Muscle of back (tissue), 11 donors: ENCODE results near the gene CARS1. TPM values are rescaled to one million over a fixed set of nuclear protein-coding genes. Genes with fewer than 3 reads are reported as not detected.

Experiments
- DNase-seq, 3 donors: peaks; one replicate each; pipeline versions ENCODE4 v3.0.0 to v3.0.0-alpha.2; 2013
- polyA plus RNA-seq, 10 donors: library from polyadenylated mRNA; unstranded; fragments of 120-200 nt; gene quantifications; one replicate each; pipeline ENCODE4 v1.2.1, GENCODE V29; 2013; ENCODE audit not compliant: insufficient read length in 10 of 10

Gene CARS1
- polyA plus RNA-seq, 10 donors = 20.0 to 25.9 (median 21.3) TPM

- DNase-seq = peak; percentile 96 to 99 (median 98)
Observed at GRCh38 chr11:2992234-2992996, 64.8 kb downstream of the CARS1 start, which contains the start of gene NAP1L4. TSS of gene NAP1L4 (minus strand) at chr11:2992329. CDS start at chr11:2979220, 13,109 bp downstream.

DNA sequence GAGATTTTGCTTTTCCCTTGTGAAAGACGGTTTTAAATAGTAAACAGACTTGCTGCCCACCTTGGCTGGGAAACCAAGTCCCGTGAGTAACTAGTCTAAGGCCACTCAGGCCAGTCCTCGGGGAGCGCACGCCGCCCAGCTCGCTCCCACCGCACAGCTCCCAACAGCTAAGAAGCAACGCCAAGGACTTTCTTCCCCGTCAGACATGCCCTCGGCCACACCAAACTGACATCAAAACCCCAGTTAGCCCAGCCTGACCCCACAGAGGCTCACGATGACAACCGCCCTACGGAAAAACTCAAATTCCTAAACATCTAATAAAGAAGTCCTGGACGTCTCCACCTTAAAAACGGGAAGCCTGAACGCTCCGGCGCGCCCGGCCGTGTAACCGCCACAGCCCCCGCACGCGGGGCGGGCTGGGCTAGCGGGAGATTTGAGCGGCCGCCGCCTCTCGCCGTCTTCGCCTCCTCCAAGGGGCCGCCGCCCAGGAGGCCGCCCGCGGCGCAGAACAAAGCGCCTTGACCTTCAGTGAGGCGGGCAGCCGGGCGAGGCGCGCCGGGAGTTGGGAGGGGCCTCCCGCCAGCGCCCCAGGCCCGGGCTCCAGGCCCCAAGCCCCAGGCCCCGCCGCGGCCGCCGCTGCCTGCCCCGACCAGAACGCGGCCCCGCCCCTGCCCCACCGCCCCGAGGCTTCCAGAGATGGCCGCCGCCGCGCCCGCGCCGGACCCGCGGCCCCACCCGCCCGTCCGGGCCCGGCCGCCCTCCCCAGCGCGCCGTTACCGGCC, 65.6 kb downstream of the CARS1 start:
- DNase-seq = peak; percentile 24 to 85 (median 53)

- peak in 1 of 3 donors; percentile 9 for DNase-seq
Observed at GRCh38 chr11:2990617-2991451, 66.4 kb downstream of the CARS1 start.

DNA sequence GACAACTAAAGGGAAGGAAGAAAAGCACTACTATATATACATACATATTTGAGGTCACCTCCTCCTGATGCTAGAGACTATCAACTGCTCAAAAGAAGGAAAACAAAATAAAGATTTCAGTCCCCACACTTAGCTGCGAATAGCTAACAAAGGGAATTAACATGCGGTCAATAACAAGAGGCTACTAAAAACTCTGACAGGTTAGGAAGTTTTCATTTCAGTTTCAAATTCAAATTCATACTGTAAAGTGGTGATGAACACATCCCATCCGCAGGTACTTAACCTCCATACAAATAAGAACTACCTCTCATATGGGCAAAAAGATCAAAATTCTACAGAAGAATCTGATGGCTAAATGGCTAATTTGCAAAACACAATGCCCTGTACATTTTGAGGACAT, 67.7 kb downstream of the CARS1 start:
- no peak for DNase-seq

GRCh38 chr11:2989006-2989405, 68.2 kb downstream of the CARS1 start:
- DNase-seq = no peak

DNA sequence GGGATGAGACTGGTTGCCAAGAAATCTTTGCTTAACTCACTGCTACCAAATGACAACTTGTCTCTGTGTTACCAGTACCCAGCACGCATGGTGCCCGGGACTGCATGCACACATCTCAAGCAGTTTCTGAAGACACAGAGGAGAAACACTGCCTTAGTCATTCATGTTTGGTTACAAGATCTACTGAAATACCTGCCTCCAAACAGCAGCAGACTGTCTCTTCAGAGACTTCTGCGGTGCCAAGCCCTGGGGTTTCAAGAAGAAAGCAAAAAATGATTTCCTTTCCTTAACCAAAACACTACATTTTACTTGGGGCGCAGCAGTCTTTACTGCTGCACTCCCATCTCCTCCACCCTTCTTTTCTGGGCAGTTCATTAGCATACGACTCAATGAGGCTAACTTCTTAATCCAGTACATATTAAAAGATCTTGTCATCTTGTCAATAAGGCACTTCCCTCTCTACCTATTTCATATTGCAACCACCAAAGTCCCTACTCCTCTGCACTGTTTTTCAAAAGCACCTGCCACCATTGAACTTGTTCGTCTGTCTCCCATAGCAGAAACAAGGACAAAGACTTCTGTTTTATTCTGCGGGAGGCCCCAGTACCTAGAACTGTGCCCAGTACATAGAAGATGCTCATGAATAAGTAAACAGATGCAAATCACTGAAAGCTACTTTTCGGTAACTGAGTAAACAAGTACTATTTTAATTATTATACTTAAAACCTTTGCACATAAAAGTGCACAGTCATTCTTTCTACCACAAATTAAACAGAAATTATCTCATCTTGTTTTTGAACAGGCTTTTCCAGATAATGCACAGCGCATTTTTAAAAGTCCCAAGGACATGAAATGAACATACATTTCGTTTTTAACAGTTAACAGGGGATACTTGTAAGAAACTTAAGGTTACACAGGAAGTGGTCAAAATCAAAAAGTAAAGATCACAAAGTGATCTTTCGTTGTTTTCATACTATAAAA, 69.1 kb downstream of the CARS1 start:
- DNase-seq = no peak

- DNase-seq = no peak
Observed at GRCh38 chr11:2983908-2984307, 73.3 kb downstream of the CARS1 start.

DNA sequence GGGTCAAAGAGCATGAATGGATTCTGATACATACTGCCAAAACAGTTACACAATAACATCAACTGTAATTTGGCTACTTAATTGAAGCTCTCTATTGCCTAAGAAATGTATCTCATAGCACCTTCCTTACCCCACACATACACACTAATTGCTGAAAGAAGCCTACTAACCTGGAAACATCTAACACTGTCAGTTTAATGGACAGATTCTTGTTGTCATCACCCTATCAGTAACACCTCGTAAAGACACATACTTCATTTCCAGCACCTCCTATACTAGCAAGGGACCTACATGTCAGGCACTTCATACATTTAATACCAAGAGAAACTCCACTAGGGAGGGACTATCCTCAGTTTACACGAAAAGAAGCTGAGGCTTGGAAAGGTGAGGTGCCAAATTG, 75.0 kb downstream of the CARS1 start:
- DNase-seq = no peak

- no peak for DNase-seq
Observed at GRCh38 chr11:2981130-2981529, 76.1 kb downstream of the CARS1 start.

- no peak for DNase-seq
Observed at GRCh38 chr11:2980168-2980840, 76.9 kb downstream of the CARS1 start.

DNA sequence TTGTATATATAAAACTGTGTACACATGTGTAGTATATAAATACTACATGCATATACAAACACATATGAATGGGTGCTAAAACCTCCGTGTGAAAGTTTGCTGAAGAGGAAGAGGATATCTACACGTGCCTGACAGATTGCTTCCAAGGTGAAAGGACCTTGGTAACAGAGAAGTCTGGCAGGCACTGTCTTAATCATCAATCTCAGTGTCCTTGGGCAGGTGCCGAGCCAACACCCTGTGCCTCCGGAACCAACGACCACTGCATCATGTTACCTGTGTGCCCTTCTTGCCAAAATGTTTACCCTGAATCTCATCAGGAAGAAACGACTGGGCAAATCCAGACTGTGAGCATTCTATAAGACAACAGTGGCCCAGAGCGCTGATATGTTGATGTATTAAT, 80.1 kb downstream of the CARS1 start:
- DNase-seq = no peak

DNA sequence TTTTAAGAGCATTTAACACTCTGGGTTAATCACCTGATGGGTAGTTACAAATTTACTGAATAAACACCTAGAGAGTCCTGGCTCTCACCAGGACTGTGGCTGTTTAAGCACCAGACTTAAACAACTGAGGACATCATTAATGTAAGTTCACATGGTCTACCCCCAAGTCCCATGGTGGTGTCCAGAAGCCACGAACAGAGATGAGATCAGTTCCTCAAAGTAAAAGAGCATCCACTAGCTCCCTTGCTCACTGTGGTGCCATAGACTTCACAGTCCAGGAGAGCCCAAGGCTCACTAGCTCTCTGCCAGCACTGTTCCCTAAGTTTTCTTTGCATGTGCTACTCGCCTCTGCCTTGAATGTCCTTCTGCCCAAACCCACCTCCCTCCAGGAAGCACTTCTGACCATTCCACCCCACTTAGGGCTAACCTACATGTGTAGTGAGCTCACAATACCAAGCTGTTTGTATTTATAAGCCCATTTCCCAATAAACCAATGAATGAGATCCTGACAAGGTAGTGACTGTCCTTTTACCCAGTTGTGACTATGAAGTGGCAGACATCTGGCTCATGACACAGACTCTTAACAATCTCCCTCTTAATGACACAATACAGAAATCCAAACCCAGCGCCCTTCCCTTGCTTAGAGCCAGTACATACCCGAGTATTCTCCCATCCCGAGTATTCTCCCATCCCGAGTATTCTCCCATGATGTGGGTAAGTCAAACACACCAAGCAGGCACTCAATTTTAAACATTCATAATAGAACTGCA, 80.7 kb downstream of the CARS1 start:
- no peak for DNase-seq

DNA sequence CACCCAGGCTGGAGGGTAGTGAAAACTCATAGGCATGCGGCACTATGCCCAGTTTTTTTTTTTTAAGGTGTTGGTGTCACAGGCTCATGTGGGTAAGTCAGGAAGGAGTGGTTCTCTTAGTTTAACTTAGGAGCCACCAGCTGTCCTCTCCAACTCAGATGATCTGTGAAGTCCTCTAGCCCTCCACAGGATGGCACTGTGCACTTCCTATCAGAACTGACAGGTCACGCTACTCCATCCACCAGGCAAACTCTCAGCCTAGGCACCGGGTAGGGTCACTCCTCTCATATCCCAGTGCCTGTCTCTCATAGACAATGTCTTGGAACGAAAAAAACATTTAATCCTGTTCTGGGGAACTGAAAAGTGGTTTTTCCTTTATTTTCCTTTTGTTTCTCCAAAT, 81.6 kb downstream of the CARS1 start:
- no peak for DNase-seq

- DNase-seq = no peak
Observed at GRCh38 chr11:2974272-2974671, 83.0 kb downstream of the CARS1 start.

GRCh38 chr11:2968341-2968900, 88.8 kb downstream of the CARS1 start:
- peak in 2 of 3 donors; percentile 30 to 53 for DNase-seq

DNA sequence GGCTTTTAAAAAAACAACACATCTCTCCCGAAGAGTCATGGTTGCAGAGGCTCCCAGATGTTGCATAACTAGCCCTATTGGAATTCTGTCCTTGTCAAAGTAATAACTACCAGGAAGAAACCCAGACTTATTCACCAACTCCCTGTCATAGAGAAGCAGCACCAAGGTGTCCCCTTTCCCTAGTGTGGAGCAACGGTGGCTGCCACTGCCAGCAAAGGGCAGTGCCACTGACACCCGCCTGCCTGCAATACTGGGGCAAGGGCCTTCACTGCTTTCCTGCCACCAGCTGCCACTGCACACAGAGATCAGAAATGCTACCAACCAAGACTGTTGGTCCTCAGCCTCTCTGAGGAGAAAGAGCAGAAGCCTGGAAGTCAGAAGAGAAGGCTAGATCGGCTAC, 92.4 kb downstream of the CARS1 start:
- DNase-seq = no peak

DNA sequence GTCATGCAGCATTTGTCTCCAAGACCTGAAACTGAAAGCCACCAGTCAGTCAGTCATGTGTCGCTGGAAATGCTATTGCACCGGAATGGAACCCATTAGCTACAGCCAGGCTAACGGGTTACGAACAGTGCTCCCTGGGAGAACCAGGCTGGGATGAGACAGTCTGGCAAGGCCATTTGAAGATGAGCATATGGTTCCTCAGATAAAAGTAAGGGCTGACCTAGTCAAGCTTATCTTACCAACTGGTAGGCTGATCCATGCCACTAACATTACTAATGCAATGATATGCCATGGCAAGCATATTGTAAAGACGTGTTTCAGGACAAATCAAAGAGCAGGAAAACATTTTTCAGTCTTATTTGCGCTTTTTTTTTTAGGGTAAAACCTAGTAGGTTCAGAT, 93.5 kb downstream of the CARS1 start:
- DNase-seq = no peak

GRCh38 chr11:2963112-2963754, 94.0 kb downstream of the CARS1 start:
- DNase-seq = no peak

DNA sequence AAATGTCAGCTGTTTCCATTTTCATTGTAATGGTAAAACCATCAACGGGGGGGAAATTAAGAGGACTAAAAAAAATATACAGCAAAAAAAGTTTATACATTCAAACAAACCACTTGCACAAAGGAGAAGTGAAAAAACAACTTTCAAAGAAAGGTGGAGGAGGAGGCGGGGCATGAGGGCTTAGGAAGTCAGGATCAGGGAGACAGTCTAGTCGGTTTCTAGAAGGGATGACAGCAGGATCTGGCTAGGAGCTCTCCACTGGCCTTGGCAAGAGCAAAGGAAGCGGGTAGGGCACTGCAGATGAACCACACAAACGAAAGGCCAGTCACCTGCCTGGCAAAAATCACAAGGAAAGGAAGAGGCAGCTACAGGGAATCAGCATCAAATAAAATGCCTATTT, 96.1 kb downstream of the CARS1 start:
- no peak for DNase-seq
